Measurements from ENCODE around the gene BCL11A.

DNA sequence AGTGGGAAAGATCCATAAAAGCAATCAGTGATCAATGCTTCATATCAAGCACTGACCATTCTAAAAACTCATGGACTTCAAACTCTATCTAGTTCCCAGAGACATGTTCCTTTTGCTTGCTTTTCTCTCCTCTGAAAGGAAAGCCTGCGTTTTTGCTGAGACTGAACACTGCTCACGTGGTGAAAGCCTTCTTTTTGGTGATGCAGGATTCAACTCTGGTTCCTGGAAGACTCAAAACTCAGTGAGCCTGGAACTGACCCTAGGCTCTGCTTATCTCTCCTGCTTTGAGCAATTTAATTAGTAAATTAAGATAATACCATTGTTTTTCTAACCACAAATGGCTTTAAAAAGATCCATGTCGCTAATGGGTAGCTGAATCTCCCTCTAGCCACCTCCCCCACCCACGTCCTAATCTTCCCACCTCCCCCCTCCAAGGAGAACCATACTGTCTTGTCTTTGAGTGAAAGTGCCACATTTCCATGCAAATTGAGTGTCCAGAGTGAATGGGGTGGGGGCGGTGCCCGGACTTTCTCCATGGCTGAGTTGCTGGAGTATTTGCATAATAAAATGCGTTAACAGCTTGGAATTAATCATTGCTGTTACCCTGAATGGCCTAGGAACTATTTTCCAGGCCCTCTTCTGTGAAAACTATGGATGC is 130.5 kb downstream of the BCL11A start:
- TF ChIP-seq YY1 (IDR thresholded peaks at IDR 0.05; ENCODE audit: insufficient read depth, insufficient read length) (no peak), ZNF274 (IDR thresholded peaks at IDR 0.05; ENCODE audit: low read depth, low read length) (no peak)
